Thyroid gland (tissue), 4 donors: ENCODE data around the gene DNM2.

Experiments used
- CTCF ChIP-seq, 6 experiments: fragments of 200-600 bp in 3 of 6; fragments of 450-650 bp in 3 of 6; sonication (generic) in 3 of 6; IDR thresholded peaks; one replicate each; pipeline ENCODE4 v1.5.1; 2016 to 2019; ENCODE audit warnings: antibody characterized with exemption in 6 of 6, mild to moderate bottlenecking in 2 of 6, inconsistent platforms in 1 of 6, moderate library complexity in 1 of 6
- POLR2A ChIP-seq, 2 donors: fragments of 450-650 bp; IDR thresholded peaks; one replicate each; pipeline ENCODE4 v1.6.1; 2017; ENCODE audit warnings: antibody characterized with exemption in 2 of 2, mild to moderate bottlenecking in 2 of 2, moderate library complexity in 1 of 2

GRCh38 chr19:10789866-10790265 is 72.0 kb downstream of the DNM2 start:
- no peak for TF ChIP-seq CTCF (IDR thresholded peaks at IDR 0.05)
- TF ChIP-seq POLR2A (IDR thresholded peaks at IDR 0.05), result no peak
